IPS-NIHi11 (cell line): ENCODE measurements around the gene ATP7B.
"Not testable (repeated sequence)": the region's sequence is repeated elsewhere in the genome, so short reads cannot be mapped to it uniquely, and the experiment has no call there.

Source experiments
- DNase-seq: peaks from one replicate; pipeline ENCODE4 v3.0.0; 2012; ENCODE audit warnings: mixed read lengths, low spot score

ATP7B gene

DNA sequence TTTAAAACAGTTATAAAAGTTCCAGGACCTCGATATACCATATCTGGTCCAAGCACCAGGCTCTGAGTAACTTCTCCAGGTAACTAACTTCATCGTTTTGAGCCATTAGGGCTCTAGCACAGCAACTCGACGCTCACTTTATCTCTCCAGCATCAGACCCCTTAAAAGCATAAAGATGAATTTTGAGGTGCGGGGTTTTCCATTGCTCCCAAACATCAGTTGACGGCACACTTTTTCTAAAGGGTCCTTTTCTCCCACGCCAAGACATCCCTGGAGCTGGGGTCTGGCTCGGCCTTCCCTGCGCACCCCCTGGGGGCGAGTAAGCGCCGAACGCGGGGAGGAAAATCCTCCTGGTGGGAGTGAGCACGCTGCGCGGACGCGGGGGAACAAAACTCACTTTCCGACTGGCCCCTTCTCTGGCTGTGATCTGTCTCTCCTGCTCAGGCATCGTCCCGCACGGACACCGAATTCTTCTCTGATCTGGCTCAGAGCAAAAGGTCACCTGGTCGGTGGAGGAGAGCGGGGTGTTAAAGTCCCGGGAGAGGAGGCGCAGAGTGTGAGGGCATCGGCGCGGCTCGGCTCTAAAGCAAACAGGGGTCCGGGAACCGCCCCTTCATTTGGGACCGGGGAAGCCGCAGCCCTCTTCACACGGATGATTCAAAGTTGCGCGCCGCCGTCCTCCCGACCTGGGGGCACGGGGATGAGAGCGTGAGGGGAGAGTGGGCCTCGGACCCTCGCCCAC is at the start of gene ATP7B:
TSS of gene ATP7B (minus strand) at position 561 of the 742 bp plus-strand sequence. CDS start at position 448, 113 bp downstream.
- DNase-seq: peak; percentile 62

- DNase-seq: peak; percentile 17
Measured at GRCh38 chr13:52053460-52053859, 42.2 kb upstream of the ATP7B start.

- no peak for DNase-seq
Measured at GRCh38 chr13:52051400-52051799, 40.1 kb upstream of the ATP7B start.

- no peak for DNase-seq
Measured at GRCh38 chr13:52048516-52048915, 37.3 kb upstream of the ATP7B start.

DNA sequence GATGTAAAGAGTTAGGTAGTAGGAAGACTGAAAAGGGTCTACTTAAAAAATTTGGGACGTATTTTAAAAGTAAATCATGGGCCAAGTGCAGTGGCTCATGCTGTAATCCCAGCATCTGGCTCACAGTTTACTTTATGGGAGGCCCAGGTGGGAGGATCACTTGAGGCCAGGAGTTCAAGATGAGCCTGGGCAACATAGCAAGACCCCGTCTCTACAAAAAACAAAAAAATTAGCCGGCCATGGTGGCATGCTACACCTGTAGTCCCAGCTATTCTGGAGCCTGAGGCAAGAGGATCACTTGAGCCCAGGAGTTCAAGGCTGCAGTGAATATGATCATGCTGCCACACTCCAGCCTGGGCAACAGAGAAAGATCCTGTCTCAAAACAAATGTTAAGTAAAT is 36.2 kb upstream of the ATP7B start:
- no peak for DNase-seq

DNA sequence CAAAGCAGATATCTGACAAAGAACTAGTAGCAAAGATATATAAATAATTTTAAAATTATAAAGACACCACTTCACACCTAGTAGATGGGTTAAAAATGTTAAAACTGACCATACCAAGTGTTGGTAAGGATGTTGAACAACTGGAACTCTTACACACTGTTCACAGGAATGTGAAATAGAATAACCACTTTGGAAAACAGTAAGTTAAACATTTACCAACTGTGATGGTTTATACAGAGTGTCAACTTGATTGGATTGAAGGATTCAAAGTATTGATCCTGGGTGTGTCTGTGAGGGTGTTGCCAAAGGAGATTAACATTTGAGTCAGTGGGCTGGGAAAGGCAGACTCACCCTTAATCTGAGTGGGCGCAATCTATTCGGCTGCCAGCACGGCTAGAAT is 32.4 kb upstream of the ATP7B start:
- no peak for DNase-seq

- DNase-seq: no peak
Measured at GRCh38 chr13:52036037-52036436, 24.8 kb upstream of the ATP7B start.

DNA sequence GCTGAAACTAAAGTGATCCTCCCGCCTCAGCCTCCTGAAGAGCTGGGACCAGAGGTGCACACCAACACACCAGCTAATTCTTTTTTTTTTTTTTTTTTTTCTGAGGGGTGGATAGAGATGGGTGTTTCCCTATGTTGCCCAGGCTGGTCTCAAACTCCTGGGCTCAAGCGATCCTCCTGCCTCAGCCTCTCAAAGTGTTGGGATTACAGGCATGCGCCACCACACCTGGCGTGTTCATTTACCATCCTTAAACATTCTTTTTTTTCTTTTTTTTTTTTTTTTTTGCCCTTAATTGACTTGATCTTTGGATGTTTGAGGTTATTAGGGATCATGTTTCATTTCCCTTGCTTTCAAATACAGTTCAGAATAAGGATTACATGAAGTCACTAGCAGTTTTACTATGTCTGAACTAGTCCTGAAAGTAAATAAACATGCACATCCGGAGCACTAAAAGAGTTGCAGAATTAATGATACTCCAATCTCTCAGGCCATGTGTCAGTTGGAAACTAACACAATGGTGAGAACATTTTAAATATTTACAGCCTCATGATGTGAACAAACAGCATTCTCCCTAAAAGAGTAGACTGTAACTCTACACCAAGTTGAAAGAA is 23.5 kb upstream of the ATP7B start:
- no peak for DNase-seq

DNA sequence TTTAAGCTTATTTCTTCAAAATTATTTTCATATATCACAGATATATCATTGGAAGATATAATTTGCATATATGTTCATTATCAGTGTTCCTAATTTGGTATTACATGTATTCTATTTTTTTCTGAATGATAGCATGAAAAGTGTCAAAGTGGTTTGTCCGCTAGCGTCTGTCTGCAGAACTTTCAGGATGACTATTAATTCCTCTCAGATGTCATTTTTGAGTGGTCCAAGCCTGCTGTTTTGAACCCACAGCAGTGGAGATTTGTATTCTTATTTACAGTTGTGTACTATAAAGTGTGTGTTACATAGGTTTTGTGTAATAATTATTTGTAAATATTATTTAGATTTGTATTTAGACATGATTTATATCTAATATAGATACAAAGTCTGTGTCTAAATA is 21.8 kb upstream of the ATP7B start:
- DNase-seq: no peak

GRCh38 chr13:52030401-52030800 is 19.2 kb upstream of the ATP7B start:
- DNase-seq: not testable (repeated sequence)

DNA sequence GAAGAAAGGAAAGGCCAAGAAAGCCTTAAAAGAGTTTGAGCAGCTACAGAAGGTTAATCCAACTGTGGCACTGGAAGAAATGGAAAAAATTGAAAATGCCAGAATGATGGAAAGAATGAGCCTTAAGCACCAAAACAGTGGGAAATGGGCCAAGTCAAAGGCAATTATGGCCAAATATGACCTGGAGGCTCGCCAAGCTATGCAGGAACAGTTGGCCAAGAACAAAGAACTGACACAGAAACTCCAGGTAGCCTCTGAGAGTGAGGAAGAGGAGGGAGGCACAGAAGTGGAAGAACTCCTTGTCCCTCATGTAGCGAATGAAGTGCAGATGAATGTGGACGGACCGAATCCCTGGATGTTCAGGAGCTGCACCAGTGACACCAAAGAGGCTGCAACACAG is 18.3 kb upstream of the ATP7B start:
- DNase-seq: no peak

GRCh38 chr13:52027832-52028231 is 16.6 kb upstream of the ATP7B start:
- no peak for DNase-seq

- DNase-seq: peak; percentile 14
Measured at GRCh38 chr13:52026246-52026626, 15.0 kb upstream of the ATP7B start.

- DNase-seq: no peak
Measured at GRCh38 chr13:52025475-52026245, 14.4 kb upstream of the ATP7B start.

GRCh38 chr13:52024481-52024880 is 13.2 kb upstream of the ATP7B start, which contains the start of gene UTP14C:
Gene UTP14C (plus strand): TSS chr13:52024691. CDS start chr13:52028805, 4,114 bp downstream.
- no peak for DNase-seq

DNA sequence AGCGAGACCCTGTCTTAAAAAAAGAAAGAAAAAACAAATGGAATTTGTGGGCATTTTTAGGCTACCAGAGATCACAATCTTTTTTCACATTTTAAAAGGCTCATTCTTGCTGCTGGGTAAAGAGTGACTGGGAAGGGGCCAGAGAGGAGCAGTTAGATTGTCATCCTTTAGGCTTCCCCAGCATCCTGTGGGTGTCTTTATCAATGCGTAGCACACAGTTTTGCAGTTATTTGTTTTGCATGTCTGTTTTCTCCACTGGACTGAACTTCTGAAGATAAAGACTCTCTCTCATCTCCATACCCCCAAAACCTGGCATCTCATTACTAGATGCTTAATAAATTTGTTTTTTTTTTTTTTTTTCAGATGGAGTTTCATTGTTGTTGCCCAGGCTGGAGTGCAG is 11.1 kb upstream of the ATP7B start:
- no peak for DNase-seq

DNA sequence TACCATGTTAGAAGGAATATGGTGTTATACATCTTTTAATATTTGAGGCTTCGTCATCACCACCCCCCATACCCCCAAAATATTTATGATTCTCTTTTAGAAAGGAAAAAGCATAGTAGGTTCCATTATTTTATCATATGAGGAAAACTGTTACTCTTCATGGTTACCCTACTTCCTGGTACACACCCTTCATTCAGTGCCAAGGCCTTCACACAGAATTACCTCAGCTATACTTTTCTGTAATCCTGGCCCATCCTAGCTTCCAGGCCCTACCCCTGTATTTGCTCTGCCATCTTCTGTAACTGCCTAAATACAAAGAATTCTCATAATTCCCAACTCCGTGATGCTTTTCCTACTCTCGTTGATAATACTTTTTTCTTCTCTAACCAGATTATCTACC is 8.9 kb upstream of the ATP7B start:
- no peak for DNase-seq

DNA sequence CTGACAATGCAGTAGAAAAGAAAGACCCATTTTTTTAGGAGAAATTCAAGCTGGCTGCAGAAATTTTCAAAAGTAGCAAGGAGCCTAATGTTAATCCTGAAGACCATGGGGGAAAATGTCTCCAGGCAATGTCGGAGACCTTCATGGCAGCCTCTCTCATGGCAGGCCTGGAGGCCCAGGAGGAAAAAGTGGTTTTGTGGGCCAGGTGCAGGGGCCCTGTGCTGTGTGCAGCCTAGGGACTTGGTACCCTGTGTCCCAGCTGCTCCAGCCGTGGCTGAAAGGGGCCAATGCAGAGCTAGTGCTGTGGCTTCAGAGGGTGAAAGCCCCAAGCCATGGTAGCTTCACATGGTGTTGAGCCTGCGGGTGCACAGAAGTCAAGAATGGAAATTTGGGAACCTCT is 5.0 kb upstream of the ATP7B start:
- DNase-seq: no peak

GRCh38 chr13:52012512-52012836 is 1.2 kb upstream of the ATP7B start:
- DNase-seq: no peak

DNA sequence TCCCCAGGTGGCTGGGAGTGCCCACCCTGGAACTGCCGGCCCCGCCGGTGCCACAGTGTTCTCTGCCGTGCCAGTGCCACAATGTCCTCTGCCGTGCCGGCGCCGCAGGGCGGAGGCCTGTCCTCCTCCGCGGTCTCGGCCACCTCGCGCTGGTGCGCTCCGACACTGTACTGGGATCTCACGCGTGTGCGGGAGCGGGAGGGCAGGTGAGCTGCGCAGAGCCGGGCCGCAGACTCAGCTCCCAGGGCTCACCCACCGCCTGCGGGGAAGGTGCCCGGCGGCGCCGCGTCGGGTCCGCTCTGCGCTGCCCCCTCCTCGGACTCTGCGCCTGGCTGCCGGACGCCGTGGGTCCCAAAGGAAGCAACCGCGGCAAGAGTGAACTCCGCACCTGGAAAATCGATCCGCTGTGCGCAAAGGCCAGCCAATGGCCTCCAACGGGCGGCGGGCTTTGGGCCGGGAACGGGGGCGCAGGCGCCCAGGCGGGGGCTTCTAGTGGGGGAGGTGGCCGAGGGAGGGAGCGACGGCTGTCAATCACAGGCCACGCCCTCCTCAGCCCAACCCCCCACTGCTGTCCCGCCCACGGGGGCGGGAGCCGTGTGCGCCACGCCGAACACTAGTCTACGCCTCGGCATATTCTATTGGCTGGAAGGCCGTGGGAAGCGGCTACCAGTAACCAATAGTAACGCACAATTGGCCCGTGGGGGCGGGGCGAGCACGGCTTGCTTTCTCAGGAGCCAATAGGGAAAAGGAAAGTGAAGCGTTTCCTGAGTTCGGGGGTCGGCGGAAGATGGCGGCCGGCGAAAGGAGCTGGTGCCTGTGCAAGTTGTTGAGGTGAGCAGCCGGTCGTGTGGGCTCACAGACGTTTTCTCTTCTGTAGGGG is 622 bp upstream of the ATP7B start, which contains the start of gene ALG11:
TSS of gene ALG11 (plus strand) at position 767 of the 880 bp plus-strand sequence. CDS start at position 788, 21 bp downstream.
- DNase-seq: peak; percentile 98

DNA sequence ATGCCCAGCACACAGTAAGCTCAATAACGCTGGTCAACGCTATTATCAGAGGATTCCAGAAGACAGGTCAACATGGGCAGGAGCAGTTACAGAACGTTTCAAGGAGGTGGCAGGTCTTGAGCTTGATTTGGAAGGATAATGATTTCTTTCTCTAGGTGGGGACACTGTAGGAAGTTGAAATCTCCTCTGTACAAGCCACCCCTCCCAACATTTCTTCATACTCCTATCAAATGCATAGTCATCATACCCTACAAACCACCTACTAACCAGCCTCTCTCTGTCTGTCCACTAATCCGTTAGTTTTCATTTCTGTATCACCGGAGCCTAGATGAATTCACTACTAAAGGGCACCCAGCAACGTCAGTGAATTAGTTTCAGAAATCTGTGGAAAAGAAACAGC is 1.3 kb downstream of the ATP7B start:
- no peak for DNase-seq
